Activated CD4-positive, alpha-beta T cell treated with anti-CD3 and anti-CD28 coated beads for 24 hours (primary cell): ENCODE measurements around the gene PMPCA.

ENCODE experiments used
- DNase-seq, 2 donors: peaks; one replicate each; pipeline ENCODE4 v3.0.0-alpha.2; 2020; ENCODE audit warnings: low read depth in 2 of 2

The PMPCA gene

DNA sequence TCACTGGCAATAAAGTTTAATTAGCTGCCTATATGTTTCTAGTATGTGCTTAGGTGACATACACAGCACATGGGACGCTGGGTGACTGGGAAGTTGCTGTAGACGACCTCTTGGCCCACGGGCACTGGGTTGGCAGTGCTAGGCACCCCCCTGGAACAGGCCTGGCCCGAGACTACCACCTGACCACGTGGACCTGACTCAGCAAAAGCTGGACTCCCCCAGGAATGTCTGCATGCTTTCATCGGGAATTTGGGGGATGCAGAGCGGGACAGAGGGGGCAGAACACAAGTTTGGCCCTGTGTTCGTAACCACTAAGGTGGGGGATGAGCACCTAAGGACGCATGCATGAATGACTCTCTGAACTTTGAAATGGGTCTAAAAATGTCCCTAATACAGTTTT, 45.8 kb downstream of the PMPCA start:
- DNase-seq = no peak

GRCh38 chr9:136457326-136457725, 46.9 kb downstream of the PMPCA start:
- DNase-seq = no peak

GRCh38 chr9:136459425-136459824, 49.0 kb downstream of the PMPCA start:
- DNase-seq = no peak

DNA sequence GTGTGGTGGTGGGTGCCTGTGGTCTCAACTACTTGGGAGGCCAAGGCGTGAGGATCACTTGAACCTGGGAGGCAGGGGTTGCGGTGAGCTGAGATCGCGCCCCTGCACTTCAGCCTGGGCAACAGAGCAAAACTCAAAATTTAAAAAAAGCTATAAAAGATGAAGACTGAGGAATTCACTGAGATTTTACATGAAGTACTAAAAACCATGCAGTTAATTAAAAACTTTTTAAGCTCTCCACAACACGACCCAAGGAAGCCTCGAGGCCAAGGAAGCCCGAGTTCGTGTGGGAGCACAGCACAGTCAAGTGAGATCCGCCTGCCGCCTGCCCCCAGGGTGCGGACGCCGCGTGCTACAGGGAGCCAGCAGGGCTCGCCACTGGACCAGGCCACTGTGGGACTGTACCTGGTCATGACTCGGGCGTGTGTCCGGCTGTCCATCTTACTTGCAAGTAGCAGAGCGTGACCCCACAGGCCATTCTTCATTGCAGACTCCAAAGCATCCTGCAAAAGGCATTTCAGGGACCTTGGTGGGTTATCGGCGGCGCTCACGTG, 50.4 kb downstream of the PMPCA start:
- no peak for DNase-seq

DNA sequence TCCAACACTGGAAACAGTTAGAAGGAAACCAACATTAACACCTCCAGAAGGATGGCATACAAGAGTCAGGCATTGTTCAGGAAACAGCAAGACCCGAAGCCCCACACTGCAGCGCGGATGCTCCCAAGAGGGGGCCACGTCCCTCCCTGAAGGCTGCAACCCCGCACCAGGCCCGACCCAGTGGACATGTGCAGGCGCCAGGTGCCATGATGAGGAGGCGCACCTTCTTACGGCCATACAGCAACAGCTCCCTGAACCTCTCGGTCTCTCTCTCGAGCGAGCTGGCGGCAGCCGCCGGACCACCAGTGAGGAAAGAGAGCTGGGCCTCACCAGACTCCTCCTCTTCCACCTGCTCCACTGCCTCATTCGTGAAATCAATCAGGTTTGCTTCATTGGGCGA, 52.2 kb downstream of the PMPCA start:
- DNase-seq = no peak

- no peak for DNase-seq
These were observed 53.1 kb downstream of the PMPCA start for GRCh38 chr9:136463578-136463977.

DNA sequence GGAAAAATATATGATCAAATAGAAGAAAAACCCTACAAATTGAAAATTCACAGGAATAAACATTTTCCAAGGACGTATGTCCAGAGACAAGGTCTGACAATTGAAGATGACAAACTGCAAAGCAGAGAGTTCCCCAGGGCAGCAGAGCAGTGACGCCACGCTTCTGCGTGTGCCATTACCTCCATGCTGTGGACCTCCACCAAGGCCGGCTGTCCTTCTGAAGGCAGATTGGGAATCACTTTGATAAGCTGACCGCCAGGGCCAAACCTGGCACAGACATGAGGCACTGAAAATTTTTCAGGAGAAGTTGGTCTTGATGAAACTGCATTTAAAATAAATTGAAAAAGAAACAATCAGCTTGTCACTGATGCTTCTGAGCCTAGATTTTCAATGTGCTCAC, 53.8 kb downstream of the PMPCA start:
- no peak for DNase-seq

DNA sequence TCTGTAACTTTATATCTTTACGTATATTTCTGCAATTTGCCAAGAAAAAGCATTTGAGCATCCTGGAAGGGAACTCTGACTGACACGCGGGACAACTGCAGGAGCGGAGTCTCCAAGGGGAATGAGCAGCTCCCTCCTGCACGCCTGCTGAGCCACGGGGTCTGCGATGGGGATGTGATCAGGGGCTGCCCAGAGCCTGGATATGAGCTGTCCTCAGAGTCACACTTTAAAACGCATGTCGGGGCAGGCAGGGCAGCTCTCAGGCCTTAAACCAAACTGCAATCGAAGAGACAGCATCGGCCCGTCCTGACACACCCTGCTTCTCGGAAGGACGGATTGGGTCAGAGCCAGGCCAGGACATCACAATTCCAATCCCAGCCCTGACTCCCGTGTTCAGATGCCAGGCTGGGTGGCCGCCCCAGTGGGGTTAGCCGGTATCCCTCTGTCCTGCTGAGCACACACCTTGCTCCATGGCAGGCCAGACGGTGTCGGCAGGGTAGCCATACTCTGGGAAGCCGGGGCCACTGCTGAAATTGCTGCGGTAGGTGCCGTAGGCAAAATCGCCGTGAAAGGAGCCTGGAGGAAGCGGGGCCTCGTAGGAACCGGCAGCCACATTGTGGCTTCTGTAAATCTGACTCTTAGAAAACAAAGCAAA, 55.2 kb downstream of the PMPCA start:
- no peak for DNase-seq

DNA sequence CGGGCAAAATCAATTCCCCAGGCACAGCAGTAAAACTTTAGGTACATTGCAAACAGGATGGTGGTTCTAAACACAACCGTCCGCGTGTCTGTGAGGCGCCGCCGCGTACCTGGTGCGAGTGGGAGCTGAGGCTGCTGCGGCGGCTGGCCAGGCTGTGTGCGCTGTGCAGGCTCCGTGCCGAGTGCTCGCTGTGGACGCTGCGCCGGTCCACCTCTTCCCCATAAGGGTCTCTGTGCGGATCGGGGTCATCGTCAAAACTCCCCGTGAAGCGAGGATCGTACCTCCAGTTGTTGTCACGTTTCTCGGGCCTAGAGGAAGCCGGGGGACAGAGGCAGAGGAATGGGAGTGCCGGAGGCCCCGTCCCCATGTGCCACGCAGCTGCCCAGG, 55.7 kb downstream of the PMPCA start:
- DNase-seq = no peak

DNA sequence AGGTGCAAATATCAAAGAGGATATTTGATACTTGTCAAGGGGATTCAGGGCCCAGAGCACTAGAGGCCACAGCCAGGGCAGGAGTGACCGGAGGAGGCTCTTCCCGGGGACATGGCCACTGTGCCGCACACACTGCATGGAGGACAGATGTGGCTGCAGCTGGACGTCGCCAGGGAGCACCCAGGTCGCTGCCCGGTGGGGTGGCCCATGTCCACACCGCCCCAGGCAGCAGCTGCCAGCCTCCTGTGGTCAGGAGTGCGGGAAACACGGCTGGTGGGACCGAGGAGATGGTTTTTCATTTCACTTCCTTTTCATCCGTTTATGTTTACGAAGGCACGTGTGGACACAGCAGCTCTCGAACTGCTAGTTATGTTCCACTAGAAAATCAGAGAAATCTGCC, 57.3 kb downstream of the PMPCA start:
- no peak for DNase-seq

- DNase-seq = no peak
These were observed 59.9 kb downstream of the PMPCA start for GRCh38 chr9:136470356-136470755.

DNA sequence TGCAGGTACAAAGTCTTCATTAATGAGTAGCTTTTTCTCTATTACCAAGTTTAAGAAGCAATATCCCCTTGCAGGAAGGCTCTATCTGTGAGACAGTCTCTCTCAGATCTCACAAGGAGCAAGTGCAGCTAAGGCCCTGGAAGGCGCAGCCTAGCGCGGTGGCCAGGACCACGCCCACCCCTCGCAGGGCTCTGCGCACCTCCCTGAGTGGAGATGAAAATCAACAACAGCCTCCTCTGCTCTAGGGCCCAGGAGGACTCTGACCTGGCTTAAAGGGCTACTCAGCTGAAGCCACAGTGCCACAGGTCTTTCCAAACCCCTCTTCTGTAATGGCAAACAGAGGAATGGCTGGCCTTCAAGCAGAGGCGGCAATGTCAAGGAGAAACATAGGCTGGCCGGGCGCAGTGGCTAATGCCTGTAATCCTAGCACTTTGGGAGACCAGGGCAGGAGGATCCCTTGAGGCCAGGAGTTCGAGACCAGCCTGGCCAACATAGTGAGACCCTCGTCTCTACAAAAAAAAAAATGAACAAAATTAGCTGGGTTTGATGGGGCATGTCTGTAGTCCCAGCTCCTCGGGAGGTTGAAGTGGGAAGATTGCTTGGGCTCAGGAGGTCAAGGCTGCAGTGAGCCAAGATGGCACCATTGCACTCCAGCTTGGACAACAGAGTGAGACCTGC, 60.5 kb downstream of the PMPCA start:
- DNase-seq = no peak

DNA sequence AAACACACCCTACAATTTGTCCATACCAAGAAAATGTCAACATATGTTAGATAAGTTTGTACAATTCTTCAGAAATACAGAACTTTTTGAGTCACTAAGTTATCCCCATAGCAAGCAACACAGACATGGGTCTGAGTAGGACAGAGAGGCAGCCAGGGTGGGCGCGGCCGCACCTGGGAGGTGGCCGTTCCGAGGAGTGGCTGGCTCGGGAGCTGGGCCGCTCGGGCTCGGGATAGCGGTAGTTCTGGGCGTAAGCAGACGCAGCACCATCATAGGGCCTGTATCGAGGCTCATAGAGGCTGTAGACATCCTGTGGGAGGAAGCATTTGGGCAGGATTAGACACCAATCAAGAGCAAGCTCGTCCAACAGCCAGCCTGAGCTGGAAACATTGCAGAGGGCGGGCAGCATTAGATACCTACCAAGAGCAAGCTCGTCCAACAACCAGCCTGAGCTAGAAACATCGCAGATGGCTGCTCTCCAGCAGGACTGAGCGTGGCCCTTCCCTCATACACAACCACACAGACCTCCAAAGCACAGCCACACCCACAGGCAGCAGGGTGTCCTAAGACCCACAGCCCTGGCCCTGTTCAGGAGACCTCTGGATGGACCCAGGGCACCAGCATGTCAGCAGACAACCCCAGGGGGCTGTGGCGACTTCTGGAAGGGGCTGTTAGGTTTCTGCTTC, 61.5 kb downstream of the PMPCA start:
- DNase-seq = no peak

DNA sequence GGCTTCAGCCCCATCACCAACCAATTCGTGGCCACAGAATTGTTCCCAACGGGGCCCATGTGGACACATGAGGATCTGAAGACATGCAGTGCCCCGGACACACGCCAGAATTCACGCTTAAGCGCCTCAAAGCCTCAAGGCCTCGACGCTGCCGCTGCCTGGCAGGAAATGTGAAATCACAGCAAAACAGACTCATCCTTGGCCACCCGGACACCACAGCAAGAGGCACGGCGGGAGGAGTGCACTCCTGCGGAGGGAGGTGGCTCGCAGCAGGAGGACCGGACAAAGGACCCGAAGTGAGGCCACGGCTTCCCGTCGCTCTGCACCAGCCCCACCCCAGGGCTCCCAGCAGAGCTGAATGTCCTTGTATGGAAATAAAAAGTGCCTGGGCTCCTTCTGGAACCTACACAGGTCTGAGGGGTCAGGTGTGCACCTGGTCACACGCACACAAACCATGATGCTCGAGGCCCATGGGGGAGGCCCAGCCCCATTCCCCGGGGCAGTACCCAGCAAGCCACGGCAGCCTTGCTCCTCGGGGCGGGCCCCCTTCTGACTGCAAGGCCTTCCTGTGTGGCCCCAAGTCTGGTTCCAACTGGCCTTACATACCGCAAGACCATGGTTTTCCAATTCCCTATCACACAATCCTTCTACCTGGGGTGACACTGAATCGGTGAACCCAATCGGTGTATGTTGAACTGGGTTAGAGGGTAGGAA, 62.3 kb downstream of the PMPCA start:
- no peak for DNase-seq

DNA sequence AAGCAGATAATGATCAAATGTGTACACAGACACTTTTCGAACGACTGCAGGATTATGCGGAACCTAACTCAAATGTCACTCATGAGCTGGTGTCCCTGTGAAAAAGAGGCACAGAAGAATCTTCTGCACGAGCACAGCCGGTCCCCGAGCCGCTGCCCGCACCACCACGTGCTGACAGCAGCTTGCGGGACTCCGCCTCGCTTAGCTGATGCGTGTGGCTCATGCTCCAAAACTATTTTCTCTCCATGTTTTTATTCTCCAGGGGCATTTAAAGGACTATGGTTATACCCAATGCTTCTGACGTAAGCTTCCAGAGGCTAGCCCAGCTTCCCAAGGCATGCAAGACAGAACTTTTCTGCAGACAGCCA, 62.9 kb downstream of the PMPCA start:
- DNase-seq = no peak
